ENCODE measurements around the gene BDKRB2.
A peak's percentile ranks its signal among the peaks of the same experiment; 100 is the strongest.

BDKRB2 gene

DNA sequence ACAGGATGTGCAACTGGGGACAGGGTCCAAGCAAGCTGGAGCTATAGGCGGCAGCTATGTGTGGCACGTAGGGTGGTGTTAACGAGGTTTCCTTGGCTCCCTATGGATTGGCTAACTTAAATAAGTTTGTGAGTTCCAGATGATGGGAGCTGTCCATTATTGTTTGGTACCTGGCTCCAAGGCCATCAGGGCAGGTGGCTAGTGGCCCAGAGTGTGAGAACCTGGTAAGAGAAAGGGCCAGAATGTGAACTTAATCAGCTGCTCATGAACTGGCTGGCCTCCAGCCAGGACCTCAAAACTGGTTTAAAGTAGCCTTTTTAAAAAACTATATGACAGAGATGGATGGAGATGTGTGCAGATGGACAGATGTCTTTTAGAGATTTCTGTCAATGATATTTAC lies 1.5 kb upstream of the BDKRB2 start:
- Histone ChIP-seq H3K9me3 (replicated peaks; ENCODE audit: low read length) (no peaks in the 10 kb centered on the region), H3K4me2 (ENCODE audit: low read length) (no peak overlapping the region), H3K4me1 (ENCODE audit: control insufficient read depth, insufficient read depth, low read length) (peaks cover 19% of the 10 kb centered on the region), H3K4me3 (ENCODE audit: low read length) (no peak overlapping the region), H3K9ac (ENCODE audit: low read depth, low read length) (no peak overlapping the region), H3K27me3 (ENCODE audit: control insufficient read depth, insufficient read depth, low read length) (peaks cover 3% of the 10 kb centered on the region), H3K36me3 (ENCODE audit: insufficient read depth, low read length) (no peaks in the 10 kb centered on the region)

DNA sequence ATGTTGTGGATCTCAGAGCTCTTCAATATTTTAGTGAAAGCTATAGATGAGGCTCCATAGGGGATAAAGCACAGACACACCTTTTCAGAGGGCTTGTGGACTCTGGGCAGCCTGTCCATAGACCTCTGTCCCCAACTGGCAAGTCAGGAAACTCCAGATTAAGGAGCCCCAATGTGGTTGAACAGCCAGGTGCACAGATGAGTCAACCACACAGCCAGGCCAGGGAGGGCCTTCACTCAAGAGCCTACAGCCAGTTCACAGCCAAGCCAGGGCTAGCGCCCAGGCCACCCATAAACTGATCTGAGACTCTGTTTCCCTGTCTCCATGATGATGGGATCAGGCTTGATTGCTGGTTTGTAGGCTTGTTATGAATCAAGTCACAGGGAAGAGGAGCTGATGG lies 1.0 kb upstream of the BDKRB2 start:
- H3K27me3 ChIP-seq (ENCODE audit: control insufficient read depth, insufficient read depth, low read length), result peaks cover 3% of the 10 kb centered on the region
- no peaks in the 10 kb centered on the region for H3K36me3 ChIP-seq (ENCODE audit: insufficient read depth, low read length)
- H3K9ac ChIP-seq (ENCODE audit: low read depth, low read length), result no peak overlapping the region
- H3K4me1 ChIP-seq (ENCODE audit: control insufficient read depth, insufficient read depth, low read length), result peaks cover 19% of the 10 kb centered on the region
- peak overlapping the region; percentile 99 for H3K4me2 ChIP-seq (ENCODE audit: low read length)
- no peak overlapping the region for H3K4me3 ChIP-seq (ENCODE audit: low read length)
- no peaks in the 10 kb centered on the region for H3K9me3 ChIP-seq (replicated peaks; ENCODE audit: low read length)

DNA sequence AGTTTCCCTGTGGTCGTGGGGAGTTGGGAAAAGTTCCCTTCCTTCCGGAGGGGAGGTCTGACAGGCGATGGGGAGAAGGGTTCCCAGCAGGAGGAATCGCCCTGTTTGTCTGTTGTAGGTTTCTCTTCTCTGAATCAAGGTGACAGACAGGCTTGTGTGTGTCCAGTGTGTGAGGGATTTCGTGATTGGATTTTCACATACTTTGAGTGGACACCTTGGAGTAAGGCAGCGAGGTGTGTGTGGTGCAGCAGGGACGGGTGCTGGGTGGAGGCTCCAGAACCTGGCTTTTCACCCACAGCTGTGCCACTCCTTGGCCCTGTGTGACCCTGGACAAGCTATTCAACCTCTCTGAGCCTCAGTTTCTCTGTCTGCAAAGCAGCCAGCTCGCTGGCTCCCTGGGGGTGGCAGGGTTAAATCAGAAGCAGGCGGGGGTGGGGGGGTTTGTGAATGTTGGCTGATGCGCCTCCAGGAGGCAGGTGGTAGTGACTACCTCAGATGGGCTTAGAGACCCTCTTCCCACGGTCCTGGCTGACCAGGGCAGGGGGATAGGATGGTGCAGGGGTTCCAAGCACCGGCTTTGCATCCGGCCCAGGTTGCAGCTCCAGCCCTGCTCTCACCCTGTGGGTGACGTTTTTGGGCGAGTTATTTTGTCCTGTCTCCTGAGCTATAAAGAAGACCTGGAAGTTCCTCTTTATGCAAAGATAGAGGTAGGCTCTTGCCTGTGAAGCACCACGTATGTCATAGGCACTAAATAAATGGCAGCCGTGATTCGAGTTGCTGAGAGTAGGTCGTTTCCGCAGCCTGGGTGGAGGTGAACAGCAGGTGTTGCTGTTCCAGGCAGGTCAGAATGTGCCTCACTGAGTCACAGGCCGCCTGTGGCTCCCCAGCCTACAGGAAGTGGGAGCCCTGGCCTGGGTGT lies 679 bp downstream of the BDKRB2 start:
- H3K4me2 ChIP-seq (ENCODE audit: low read length), result peak overlapping the region; percentile 99
- H3K36me3 ChIP-seq (ENCODE audit: insufficient read depth, low read length), result no peaks in the 10 kb centered on the region
- H3K9me3 ChIP-seq (replicated peaks; ENCODE audit: low read length), result no peaks in the 10 kb centered on the region
- peaks cover 3% of the 10 kb centered on the region for H3K27me3 ChIP-seq (ENCODE audit: control insufficient read depth, insufficient read depth, low read length)
- peak overlapping the region; percentile 75 for H3K9ac ChIP-seq (ENCODE audit: low read depth, low read length)
- peak overlapping the region; percentile 76 for H3K4me3 ChIP-seq (ENCODE audit: low read length)
- peaks cover 19% of the 10 kb centered on the region for H3K4me1 ChIP-seq (ENCODE audit: control insufficient read depth, insufficient read depth, low read length)

DNA sequence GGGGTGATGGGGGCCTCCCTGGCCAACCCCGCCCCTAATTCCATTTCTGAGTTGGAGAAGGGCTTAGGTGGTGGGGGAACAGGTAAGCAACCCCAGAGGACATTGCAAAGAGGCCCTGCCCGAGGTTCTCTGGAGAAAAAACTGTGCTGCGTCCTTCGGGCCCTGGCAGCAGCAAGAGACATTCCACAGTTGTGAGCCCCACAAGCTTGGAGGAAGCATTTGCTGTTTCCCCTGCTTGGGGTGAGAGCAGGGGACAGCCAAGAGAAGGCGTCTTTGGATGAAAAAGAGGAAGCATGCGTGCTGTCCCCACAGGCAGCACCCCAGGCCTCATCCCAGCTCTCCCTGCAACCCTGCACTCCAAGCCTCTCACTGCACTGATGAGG lies 1.3 kb downstream of the BDKRB2 start:
- Histone ChIP-seq H3K27me3 (ENCODE audit: control insufficient read depth, insufficient read depth, low read length) (peaks cover 3% of the 10 kb centered on the region), H3K36me3 (ENCODE audit: insufficient read depth, low read length) (no peaks in the 10 kb centered on the region), H3K9ac (ENCODE audit: low read depth, low read length) (no peak overlapping the region), H3K4me2 (ENCODE audit: low read length) (peak overlapping the region; percentile 99), H3K4me3 (ENCODE audit: low read length) (no peak overlapping the region), H3K4me1 (ENCODE audit: control insufficient read depth, insufficient read depth, low read length) (peaks cover 19% of the 10 kb centered on the region), H3K9me3 (replicated peaks; ENCODE audit: low read length) (no peaks in the 10 kb centered on the region)

DNA sequence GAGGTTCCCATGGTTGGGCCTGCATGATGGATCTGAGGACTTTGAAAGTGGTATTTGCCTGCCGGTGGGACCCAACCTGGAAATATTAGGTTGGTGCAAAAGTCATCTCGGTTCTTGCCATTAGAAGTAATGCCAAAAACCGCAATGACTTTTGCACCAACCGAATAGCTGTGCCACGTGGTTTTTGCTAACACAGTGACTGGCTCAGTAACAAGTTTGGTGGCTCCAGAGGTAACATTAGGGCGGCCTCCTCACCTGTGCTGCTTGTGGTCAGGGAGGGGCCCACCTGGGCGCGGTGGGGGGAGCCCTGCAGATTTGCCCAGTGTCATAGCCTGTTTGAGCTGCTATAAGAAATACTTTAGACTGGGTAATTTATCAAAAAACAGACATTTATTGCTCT lies 1.8 kb downstream of the BDKRB2 start:
- Histone ChIP-seq H3K4me3 (ENCODE audit: low read length) (no peak overlapping the region), H3K4me1 (ENCODE audit: control insufficient read depth, insufficient read depth, low read length) (peaks cover 19% of the 10 kb centered on the region), H3K9me3 (replicated peaks; ENCODE audit: low read length) (peaks cover 4% of the 10 kb centered on the region), H3K4me2 (ENCODE audit: low read length) (peak overlapping the region; percentile 99), H3K27me3 (ENCODE audit: control insufficient read depth, insufficient read depth, low read length) (peaks cover 3% of the 10 kb centered on the region), H3K9ac (ENCODE audit: low read depth, low read length) (no peak overlapping the region), H3K36me3 (ENCODE audit: insufficient read depth, low read length) (no peaks in the 10 kb centered on the region)

DNA sequence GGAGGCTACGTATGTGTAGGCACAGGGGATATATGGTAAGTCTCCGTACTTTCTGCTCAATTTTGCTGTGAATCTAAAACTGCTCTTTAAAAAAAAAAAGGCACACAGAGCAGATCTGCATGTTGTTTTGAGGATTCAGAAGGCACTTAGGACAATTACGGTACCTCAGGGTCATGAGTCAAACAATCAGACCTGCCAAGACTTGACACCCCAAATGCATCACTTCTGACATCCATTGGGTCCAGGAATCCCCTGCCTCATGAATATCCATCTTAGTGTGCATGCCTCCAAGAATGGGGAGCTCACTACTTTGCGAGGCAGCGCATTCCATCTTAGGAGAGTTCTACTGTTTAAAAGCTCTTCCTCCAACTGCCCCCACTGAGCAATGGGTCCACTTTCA lies 3.0 kb downstream of the BDKRB2 start:
- no peak overlapping the region for H3K4me2 ChIP-seq (ENCODE audit: low read length)
- peaks cover 12% of the 10 kb centered on the region for H3K9me3 ChIP-seq (replicated peaks; ENCODE audit: low read length)
- no peak overlapping the region for H3K4me3 ChIP-seq (ENCODE audit: low read length)
- peaks cover 19% of the 10 kb centered on the region for H3K4me1 ChIP-seq (ENCODE audit: control insufficient read depth, insufficient read depth, low read length)
- no peak overlapping the region for H3K9ac ChIP-seq (ENCODE audit: low read depth, low read length)
- no peaks in the 10 kb centered on the region for H3K27me3 ChIP-seq (ENCODE audit: control insufficient read depth, insufficient read depth, low read length)
- H3K36me3 ChIP-seq (ENCODE audit: insufficient read depth, low read length), result no peaks in the 10 kb centered on the region

DNA sequence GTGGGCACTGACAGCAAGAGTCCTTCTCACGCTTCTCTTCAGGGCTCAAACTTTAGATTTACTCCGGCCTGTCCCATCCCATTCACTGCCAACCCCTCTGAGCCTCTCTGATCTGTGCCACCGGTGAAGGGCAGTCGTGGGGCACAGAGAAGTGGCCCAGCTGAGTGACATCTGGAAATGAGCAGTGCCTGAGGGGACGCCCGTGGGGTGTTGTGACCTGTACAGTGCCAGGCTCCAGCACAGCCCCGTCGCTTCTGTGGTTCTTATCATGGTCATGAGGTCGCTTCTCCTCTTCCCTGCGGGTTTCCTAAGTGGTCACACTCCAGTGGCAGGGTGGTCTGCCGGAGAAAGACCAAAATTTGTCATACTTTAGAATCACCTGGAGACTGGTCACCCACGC lies 4.1 kb downstream of the BDKRB2 start:
- H3K27me3 ChIP-seq (ENCODE audit: control insufficient read depth, insufficient read depth, low read length), result no peaks in the 10 kb centered on the region
- no peak overlapping the region for H3K4me2 ChIP-seq (ENCODE audit: low read length)

DNA sequence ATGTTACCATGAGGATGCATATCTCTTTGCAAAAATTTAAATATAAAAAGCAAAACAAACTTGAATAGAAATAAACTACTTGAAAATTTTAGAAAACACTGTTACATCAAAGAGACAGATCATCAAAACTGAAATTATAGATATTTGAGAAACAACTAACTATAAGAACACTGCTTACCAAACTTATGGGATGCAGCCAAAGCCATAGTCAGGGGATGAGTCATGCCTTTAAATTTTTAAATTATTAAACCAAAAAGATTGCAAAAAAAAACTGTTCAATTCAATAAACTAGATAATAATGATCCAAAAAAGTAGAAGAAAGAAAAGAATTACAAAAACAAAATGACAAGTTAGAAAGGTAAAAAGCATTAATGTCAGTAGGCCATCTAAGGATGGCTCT lies 7.5 kb downstream of the BDKRB2 start:
- Histone ChIP-seq H3K4me3 (ENCODE audit: low read length) (no peak overlapping the region), H3K4me1 (ENCODE audit: control insufficient read depth, insufficient read depth, low read length) (no peaks in the 10 kb centered on the region), H3K36me3 (ENCODE audit: insufficient read depth, low read length) (no peaks in the 10 kb centered on the region), H3K4me2 (ENCODE audit: low read length) (no peak overlapping the region), H3K27me3 (ENCODE audit: control insufficient read depth, insufficient read depth, low read length) (no peaks in the 10 kb centered on the region), H3K9me3 (replicated peaks; ENCODE audit: low read length) (peaks cover 12% of the 10 kb centered on the region), H3K9ac (ENCODE audit: low read depth, low read length) (no peak overlapping the region)

More for the DNA sequence above, 4.1 kb downstream of the BDKRB2 start:
- Histone ChIP-seq H3K36me3 (ENCODE audit: insufficient read depth, low read length) (no peaks in the 10 kb centered on the region), H3K4me3 (ENCODE audit: low read length) (no peak overlapping the region), H3K9ac (ENCODE audit: low read depth, low read length) (no peak overlapping the region), H3K9me3 (replicated peaks; ENCODE audit: low read length) (peaks cover 12% of the 10 kb centered on the region), H3K4me1 (ENCODE audit: control insufficient read depth, insufficient read depth, low read length) (peaks cover 19% of the 10 kb centered on the region)

DNA sequence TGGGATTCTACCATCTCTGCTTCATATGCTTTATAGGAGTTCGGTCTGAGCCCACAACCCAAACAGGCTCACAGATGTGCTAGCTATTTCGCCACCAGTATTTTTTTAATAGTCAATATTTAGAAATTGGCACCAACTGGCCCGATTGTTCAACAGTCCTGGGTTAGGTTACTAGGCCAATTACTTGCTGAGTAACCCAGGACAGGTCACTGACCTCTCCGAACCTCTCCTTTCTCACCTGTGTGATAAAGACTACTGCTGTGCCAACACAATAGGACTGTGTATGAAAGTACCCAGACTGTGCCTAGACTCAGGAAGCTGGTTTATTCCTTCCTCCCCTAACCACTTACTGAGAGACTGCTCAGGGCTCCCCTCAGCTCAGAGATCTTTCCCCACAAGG lies 8.3 kb downstream of the BDKRB2 start:
- Histone ChIP-seq H3K36me3 (ENCODE audit: insufficient read depth, low read length) (no peaks in the 10 kb centered on the region), H3K4me3 (ENCODE audit: low read length) (no peak overlapping the region), H3K9ac (ENCODE audit: low read depth, low read length) (no peak overlapping the region), H3K4me1 (ENCODE audit: control insufficient read depth, insufficient read depth, low read length) (no peaks in the 10 kb centered on the region), H3K9me3 (replicated peaks; ENCODE audit: low read length) (peaks cover 12% of the 10 kb centered on the region), H3K27me3 (ENCODE audit: control insufficient read depth, insufficient read depth, low read length) (no peaks in the 10 kb centered on the region), H3K4me2 (ENCODE audit: low read length) (no peak overlapping the region)

DNA sequence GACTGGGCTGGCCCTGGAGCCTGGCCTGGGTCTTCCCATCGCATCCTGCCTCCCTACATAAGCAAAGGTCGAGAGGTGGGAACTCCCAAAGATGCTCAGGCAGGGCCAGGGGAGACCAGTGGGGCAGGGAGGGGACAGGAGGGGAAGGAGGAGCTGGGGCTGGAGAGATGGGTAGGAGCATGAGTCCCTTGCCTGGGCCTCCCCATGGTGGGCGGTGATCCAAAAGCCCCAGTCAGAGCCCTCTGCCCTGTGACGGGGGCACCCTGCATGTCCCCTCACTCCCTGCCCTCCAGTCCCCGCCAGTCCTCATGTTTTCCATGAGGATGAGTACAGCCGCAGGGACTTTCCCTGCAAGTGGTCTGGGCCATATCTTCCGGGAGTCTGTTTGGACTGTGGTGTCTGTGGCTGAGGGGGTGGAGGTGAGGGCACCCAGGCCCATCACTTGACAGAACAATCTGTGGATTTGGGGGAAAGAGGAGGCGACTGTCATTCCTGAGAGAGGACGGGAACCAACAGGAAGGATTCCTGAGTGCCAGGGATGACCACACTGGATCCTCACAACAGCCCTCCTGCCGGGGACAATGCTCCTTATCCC lies 9.3 kb downstream of the BDKRB2 start:
- no peaks in the 10 kb centered on the region for H3K4me1 ChIP-seq (ENCODE audit: control insufficient read depth, insufficient read depth, low read length)
- no peak overlapping the region for H3K9ac ChIP-seq (ENCODE audit: low read depth, low read length)
- H3K9me3 ChIP-seq (replicated peaks; ENCODE audit: low read length), result peaks cover 12% of the 10 kb centered on the region
- no peak overlapping the region for H3K4me2 ChIP-seq (ENCODE audit: low read length)
- H3K4me3 ChIP-seq (ENCODE audit: low read length), result no peak overlapping the region
- H3K36me3 ChIP-seq (ENCODE audit: insufficient read depth, low read length), result no peaks in the 10 kb centered on the region
- H3K27me3 ChIP-seq (ENCODE audit: control insufficient read depth, insufficient read depth, low read length), result no peaks in the 10 kb centered on the region

DNA sequence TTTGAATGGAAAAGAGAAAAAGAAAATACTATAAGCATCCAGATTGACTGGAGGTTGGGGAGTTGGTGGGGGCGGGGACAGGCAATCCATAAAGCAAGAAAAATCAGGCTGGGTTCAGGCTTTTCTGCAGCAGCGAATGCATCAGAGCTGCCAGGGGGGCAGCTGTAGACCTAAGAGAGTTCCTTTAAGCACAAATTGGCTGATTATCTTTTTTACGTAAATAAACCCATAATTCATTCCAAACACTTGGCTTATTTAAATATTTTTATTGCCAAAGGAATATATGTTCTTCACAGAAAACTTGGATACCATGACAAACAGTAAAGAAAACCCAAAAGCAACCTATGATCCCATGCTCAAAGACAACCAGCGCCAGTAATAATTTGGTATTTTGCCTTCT lies 10.2 kb downstream of the BDKRB2 start:
- Histone ChIP-seq H3K27me3 (ENCODE audit: control insufficient read depth, insufficient read depth, low read length) (no peaks in the 10 kb centered on the region), H3K4me3 (ENCODE audit: low read length) (no peak overlapping the region), H3K9ac (ENCODE audit: low read depth, low read length) (no peak overlapping the region), H3K4me2 (ENCODE audit: low read length) (no peak overlapping the region), H3K36me3 (ENCODE audit: insufficient read depth, low read length) (no peaks in the 10 kb centered on the region), H3K9me3 (replicated peaks; ENCODE audit: low read length) (peaks cover 12% of the 10 kb centered on the region), H3K4me1 (ENCODE audit: control insufficient read depth, insufficient read depth, low read length) (no peaks in the 10 kb centered on the region)

All from skeletal muscle satellite cell (primary cell).